Measurements from ENCODE around the gene PGC.

PGC gene

DNA sequence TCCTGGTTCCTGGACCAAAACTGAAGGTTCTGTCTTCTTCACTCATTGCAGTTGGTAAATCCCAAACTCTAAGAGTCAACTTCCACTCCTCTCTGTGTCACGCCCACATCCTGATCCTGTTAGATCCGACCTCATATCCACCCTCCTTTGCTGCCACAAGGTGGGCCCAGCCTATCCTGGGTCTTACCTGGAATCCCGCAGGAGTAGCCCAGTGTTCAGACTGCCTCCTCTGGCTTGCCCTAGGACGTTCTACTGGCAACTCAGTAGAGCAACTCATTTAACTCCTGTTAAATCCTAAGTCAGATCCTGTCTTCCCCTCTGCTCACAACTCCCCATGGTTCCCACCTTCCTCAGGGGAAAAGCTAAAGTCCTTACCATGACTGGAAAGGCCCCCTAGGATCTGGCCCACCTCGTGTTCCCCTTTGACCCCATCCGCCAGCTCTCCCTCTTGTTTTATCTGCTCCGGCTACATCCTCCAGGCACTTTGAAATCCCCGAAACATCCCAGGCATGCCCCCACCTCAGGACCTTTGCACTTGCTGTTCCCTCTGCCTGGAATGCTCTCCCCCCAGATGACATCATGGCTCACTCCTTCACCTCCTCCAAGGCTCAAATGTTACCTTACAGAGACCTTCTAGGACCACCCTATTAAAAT is 55.6 kb downstream of the PGC start:
- H4K20me1 ChIP-seq (ENCODE audit: insufficient read depth), result no peaks in the 10 kb centered on the region
- no peak for TF ChIP-seq CTCF (conservative IDR thresholded peaks at IDR 0.05; ENCODE audit: low read depth, low read length)
- no peak overlapping the region for H3K9ac ChIP-seq
- peaks cover 15% of the 10 kb centered on the region for H3K4me1 ChIP-seq (ENCODE audit: low read depth, poor library complexity, severe bottlenecking)
- no peaks in the 10 kb centered on the region for H3K79me2 ChIP-seq (ENCODE audit: insufficient read depth, low read depth)
- no peak overlapping the region for H2AFZ ChIP-seq (ENCODE audit: low read depth)
- H3K4me2 ChIP-seq, result no peak overlapping the region
- H3K27me3 ChIP-seq (ENCODE audit: insufficient read depth, low read depth), result no peaks in the 10 kb centered on the region
- no peak overlapping the region for H3K4me3 ChIP-seq (IDR thresholded peaks at IDR 0.05; ENCODE audit: insufficient read depth, low read depth, low read length)
- H3K27ac ChIP-seq, result no peak overlapping the region
- H3K36me3 ChIP-seq (ENCODE audit: insufficient read depth), result no peaks in the 10 kb centered on the region

DNA sequence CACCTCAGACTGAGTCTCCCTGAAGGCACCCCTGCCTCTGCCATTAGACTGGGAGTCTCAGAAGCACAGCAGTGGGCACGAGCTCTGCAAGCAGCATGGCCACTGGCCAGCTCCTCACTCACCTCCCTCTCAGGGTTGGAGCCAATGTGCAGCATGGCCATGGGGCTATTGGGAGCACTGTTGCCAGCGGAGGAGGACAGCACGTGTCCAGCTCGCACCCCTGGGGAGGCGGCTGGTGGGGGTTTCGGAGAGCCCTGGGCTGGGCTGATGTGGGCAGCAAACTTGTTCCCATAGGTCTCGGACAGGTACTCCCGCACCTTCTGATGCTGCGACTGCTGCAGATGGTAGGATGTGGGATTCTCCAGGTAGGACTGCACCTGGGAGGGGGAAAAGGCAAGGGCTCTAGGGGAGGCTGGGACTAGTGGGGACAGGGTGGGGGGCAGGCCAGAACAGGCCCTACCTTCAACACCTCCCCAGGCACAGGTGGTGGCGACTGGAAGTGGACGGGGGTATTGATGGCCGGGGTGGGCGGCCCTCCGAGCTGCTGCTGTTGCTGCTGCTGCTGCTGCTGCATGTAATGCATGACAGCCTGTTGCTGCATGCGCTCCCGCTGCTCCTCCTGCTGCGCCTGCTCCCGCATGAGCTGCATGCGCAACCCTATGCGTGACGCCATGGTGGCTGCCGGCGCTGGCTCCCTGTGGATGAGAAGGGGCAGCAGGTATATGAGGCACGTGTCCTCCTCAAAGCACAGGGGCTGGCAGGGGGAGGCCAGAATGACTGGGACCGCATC is 56.5 kb downstream of the PGC start:
- no peak for TF ChIP-seq CTCF (conservative IDR thresholded peaks at IDR 0.05; ENCODE audit: low read depth, low read length)

GRCh38 chr6:41689171-41690008 is 57.8 kb downstream of the PGC start:
- Histone ChIP-seq H3K36me3 (ENCODE audit: insufficient read depth) (no peaks in the 10 kb centered on the region), H3K79me2 (ENCODE audit: insufficient read depth, low read depth) (no peaks in the 10 kb centered on the region), H4K20me1 (ENCODE audit: insufficient read depth) (no peaks in the 10 kb centered on the region), H2AFZ (ENCODE audit: low read depth) (no peak overlapping the region), H3K4me2 (no peak overlapping the region), H3K27me3 (ENCODE audit: insufficient read depth, low read depth) (no peaks in the 10 kb centered on the region), H3K4me3 (IDR thresholded peaks at IDR 0.05; ENCODE audit: insufficient read depth, low read depth, low read length) (no peak overlapping the region), H3K27ac (no peak overlapping the region; the same call in 1 of the 2 replicates), H3K9ac (no peak overlapping the region), H3K4me1 (ENCODE audit: low read depth, poor library complexity, severe bottlenecking) (peaks cover 13% of the 10 kb centered on the region)
- TF ChIP-seq CTCF (conservative IDR thresholded peaks at IDR 0.05; ENCODE audit: low read depth, low read length), result no peak

More for the DNA sequence above, 56.5 kb downstream of the PGC start:
- H3K4me2 ChIP-seq, result no peak overlapping the region
- H3K79me2 ChIP-seq (ENCODE audit: insufficient read depth, low read depth), result no peaks in the 10 kb centered on the region
- H3K4me1 ChIP-seq (ENCODE audit: low read depth, poor library complexity, severe bottlenecking), result peaks cover 13% of the 10 kb centered on the region
- no peaks in the 10 kb centered on the region for H3K27me3 ChIP-seq (ENCODE audit: insufficient read depth, low read depth)
- no peak overlapping the region for H3K4me3 ChIP-seq (IDR thresholded peaks at IDR 0.05; ENCODE audit: insufficient read depth, low read depth, low read length)
- no peak overlapping the region for H3K27ac ChIP-seq
- no peaks in the 10 kb centered on the region for H3K36me3 ChIP-seq (ENCODE audit: insufficient read depth)
- H3K9ac ChIP-seq, result no peak overlapping the region
- no peak overlapping the region for H2AFZ ChIP-seq (ENCODE audit: low read depth)
- H4K20me1 ChIP-seq (ENCODE audit: insufficient read depth), result no peaks in the 10 kb centered on the region

DNA sequence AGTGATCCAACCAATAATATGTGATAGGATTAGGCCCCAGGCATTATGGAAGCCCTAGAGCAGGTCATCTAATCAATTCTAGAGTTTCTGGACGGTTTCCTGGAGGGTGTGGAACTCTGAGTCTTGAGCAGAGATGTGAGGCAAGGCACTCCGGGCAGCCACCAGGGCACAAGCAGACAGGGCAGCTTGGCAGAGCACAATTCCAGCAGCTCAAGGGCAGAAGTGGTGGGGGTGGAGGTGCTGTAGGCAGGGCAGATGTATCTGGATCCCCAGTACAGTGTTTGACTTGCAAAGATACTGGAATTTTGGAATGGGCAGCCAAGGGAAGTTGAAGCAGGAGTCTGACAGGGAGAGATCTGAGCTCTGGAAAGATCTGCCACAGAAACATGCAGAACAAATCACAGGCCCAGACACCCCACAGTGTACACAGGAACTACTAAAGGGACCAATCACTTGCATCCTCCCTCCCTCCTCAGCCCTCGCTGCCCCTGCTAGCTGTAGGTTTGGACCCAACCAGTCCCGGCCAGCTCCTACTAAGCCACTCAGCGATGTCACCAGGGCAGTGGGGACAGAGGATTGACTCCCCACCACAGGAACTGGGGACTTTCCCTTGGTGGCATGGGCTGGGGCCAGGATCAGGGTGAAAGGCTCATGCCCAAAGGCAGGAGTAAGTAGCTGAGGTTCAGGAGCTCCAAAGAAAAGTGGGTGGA is 58.8 kb downstream of the PGC start:
- Histone ChIP-seq H3K4me2 (no peak overlapping the region), H3K27me3 (ENCODE audit: insufficient read depth, low read depth) (no peaks in the 10 kb centered on the region), H3K27ac (no peak overlapping the region), H2AFZ (ENCODE audit: low read depth) (no peak overlapping the region), H3K9ac (no peak overlapping the region), H3K36me3 (ENCODE audit: insufficient read depth) (no peaks in the 10 kb centered on the region), H3K4me3 (IDR thresholded peaks at IDR 0.05; ENCODE audit: insufficient read depth, low read depth, low read length) (no peak overlapping the region), H4K20me1 (ENCODE audit: insufficient read depth) (no peaks in the 10 kb centered on the region), H3K4me1 (ENCODE audit: low read depth, poor library complexity, severe bottlenecking) (peaks cover 13% of the 10 kb centered on the region), H3K79me2 (ENCODE audit: insufficient read depth, low read depth) (no peaks in the 10 kb centered on the region)
- no peak for TF ChIP-seq CTCF (conservative IDR thresholded peaks at IDR 0.05; ENCODE audit: low read depth, low read length)

All from KMS-11 (cell line).